Endothelial cell of umbilical vein (primary cell): Measurements from ENCODE around the gene FAS.

Experiments
- GATA2 ChIP-seq: IDR thresholded peaks from 2 replicates; pipeline ENCODE4 v1.7.0; 2011; ENCODE audit warnings: low read depth, mild to moderate bottlenecking, moderate library complexity, mixed read lengths, low read length; ENCODE audit not compliant: insufficient read length, insufficient read depth
- JUN ChIP-seq: IDR thresholded peaks from 2 replicates; pipeline ENCODE4 v1.6.1; 2011; ENCODE audit warnings: borderline replicate concordance, low read depth; ENCODE audit not compliant: insufficient read length, insufficient read depth
- MYC ChIP-seq: IDR thresholded peaks from one replicate; pipeline ENCODE4 v1.6.1; 2011; ENCODE audit warnings: mild to moderate bottlenecking, low read depth, low read length
- POLR2A ChIP-seq: IDR thresholded peaks from 2 replicates; pipeline ENCODE4 v1.6.1; 2012; ENCODE audit warnings: low read depth, mild to moderate bottlenecking, control low read depth, low read length
- POLR2AphosphoS5 ChIP-seq: IDR thresholded peaks from 2 replicates; pipeline ENCODE4 v1.6.1; 2012; ENCODE audit warnings: low read depth, mild to moderate bottlenecking, control low read depth, low read length, moderate library complexity; ENCODE audit not compliant: insufficient read depth
- TF ChIP-seq, protein P1 (sequence below), 2 donors: IDR thresholded peaks; 1 replicate in 1 of 2; 2 replicates in 1 of 2; pipeline ENCODE4 v1.5.1; 2011; ENCODE audit warnings: low read length in 2 of 2, mild to moderate bottlenecking in 2 of 2, moderate library complexity in 2 of 2, control low read depth in 1 of 2, inconsistent platforms in 1 of 2, low read depth in 1 of 2; ENCODE audit not compliant: insufficient read depth in 1 of 2; ENCODE audit errors: extremely low read depth in 1 of 2
- TF ChIP-seq, protein P2 (sequence below): IDR thresholded peaks from 2 replicates; pipeline ENCODE4 v1.6.1; 2011; ENCODE audit not compliant: insufficient read depth, insufficient read length

DNA sequence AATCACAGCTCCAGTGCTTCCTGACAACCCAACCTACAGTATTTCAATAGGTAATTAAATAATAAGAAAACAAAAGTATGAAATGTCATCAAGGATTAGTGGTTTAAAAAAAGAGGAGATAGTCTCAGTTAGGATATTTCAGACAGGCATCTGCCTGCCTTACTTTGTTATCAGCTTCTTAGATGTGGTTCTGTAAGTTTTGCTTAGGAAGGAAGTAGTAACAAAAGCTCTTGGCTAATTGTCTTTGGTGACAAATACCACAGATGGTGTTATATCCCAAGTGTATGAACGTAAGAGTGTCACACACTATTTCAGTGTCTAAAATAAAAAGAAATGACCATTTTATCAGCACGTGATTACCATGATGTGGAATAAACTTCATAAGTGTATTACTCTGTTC lies 28.3 kb upstream of the FAS start:
- TF ChIP-seq, protein P1, sequence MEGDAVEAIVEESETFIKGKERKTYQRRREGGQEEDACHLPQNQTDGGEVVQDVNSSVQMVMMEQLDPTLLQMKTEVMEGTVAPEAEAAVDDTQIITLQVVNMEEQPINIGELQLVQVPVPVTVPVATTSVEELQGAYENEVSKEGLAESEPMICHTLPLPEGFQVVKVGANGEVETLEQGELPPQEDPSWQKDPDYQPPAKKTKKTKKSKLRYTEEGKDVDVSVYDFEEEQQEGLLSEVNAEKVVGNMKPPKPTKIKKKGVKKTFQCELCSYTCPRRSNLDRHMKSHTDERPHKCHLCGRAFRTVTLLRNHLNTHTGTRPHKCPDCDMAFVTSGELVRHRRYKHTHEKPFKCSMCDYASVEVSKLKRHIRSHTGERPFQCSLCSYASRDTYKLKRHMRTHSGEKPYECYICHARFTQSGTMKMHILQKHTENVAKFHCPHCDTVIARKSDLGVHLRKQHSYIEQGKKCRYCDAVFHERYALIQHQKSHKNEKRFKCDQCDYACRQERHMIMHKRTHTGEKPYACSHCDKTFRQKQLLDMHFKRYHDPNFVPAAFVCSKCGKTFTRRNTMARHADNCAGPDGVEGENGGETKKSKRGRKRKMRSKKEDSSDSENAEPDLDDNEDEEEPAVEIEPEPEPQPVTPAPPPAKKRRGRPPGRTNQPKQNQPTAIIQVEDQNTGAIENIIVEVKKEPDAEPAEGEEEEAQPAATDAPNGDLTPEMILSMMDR (IDR thresholded peaks at IDR 0.05; ENCODE audit: extremely low read depth in 1 of 2, insufficient read depth in 1 of 2, low read depth in 1 of 2, low read length in 2 of 2) = no peak
- TF ChIP-seq POLR2AphosphoS5 = no peak
- TF ChIP-seq, protein P2, sequence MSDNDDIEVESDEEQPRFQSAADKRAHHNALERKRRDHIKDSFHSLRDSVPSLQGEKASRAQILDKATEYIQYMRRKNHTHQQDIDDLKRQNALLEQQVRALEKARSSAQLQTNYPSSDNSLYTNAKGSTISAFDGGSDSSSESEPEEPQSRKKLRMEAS = no peak
- no peak for TF ChIP-seq POLR2A
- no peak for TF ChIP-seq JUN
- TF ChIP-seq GATA2 = no peak
- no peak for TF ChIP-seq MYC
